ENCODE measurements around the gene CMTR1. TPM values are rescaled to one million over a fixed set of nuclear protein-coding genes. Genes with fewer than 3 reads are reported as not detected.
"Not testable (repeated sequence)": the region's sequence is repeated elsewhere in the genome, so short reads cannot be mapped to it uniquely, and the experiment has no call there.

The CMTR1 gene
- total RNA-seq, 1 donor from 2014 or later, result 39.3 TPM

GRCh38 chr6:37487591-37488380, 54.8 kb downstream of the CMTR1 start:
- DNase-seq (ENCODE audit: low spot score), result peak; percentile 43
- no peak for ATAC-seq
- intact Hi-C loops (cut with DNase I), result loop anchor here (10.0 kb wide), 2 partner anchors 77 to 207 kb away; partner anchors contain the start of gene MDGA1

- intact Hi-C loops (cut with DNase I), result loop anchor here (10.0 kb wide), 2 partner anchors 76 to 206 kb away; partner anchors contain the start of gene MDGA1
- no peak for DNase-seq (ENCODE audit: low spot score)
- no peak for ATAC-seq
Measured at GRCh38 chr6:37488476-37488875, 55.5 kb downstream of the CMTR1 start.

GRCh38 chr6:37489697-37490336, 56.8 kb downstream of the CMTR1 start:
- no peak for ATAC-seq
- intact Hi-C loops (cut with DNase I), result loop anchor here (10.0 kb wide), 2 partner anchors 75 to 205 kb away; partner anchors contain the start of gene MDGA1
- peak; percentile 61 for DNase-seq (ENCODE audit: low spot score)

- ATAC-seq (no peak), DNase-seq (ENCODE audit: low spot score) (peak; percentile 42)
- intact Hi-C loops (cut with DNase I), result no loop called here
Measured at GRCh38 chr6:37490536-37491170, 57.6 kb downstream of the CMTR1 start.

GRCh38 chr6:37491171-37491829, 58.3 kb downstream of the CMTR1 start:
- DNase-seq (ENCODE audit: low spot score), result peak; percentile 18
- ATAC-seq, result no peak

GRCh38 chr6:37491830-37492208, 58.8 kb downstream of the CMTR1 start:
- ATAC-seq, result no peak
- DNase-seq (ENCODE audit: low spot score), result no peak
- intact Hi-C loops (cut with DNase I), result no loop called here

More at GRCh38 chr6:37491171-37491829, 58.3 kb downstream of the CMTR1 start:
- intact Hi-C loops (cut with DNase I), result no loop called here

- no peak for ATAC-seq
- intact Hi-C loops (cut with DNase I), result no loop called here
Measured at GRCh38 chr6:37492236-37492972, 59.4 kb downstream of the CMTR1 start.

GRCh38 chr6:37492991-37493660, 60.1 kb downstream of the CMTR1 start:
- intact Hi-C loops (cut with DNase I), result no loop called here
- ATAC-seq (no peak), DNase-seq (ENCODE audit: low spot score) (no peak)

More at GRCh38 chr6:37492236-37492972, 59.4 kb downstream of the CMTR1 start:
- DNase-seq (ENCODE audit: low spot score), result no peak

- DNase-seq (ENCODE audit: low spot score), result no peak
- intact Hi-C loops (cut with DNase I), result no loop called here
- ATAC-seq, result no peak
Measured at GRCh38 chr6:37493661-37493995, 60.6 kb downstream of the CMTR1 start.

GRCh38 chr6:37495244-37495934, 62.4 kb downstream of the CMTR1 start:
- intact Hi-C loops (cut with DNase I), result no loop called here
- DNase-seq (ENCODE audit: low spot score) (no peak), ATAC-seq (no peak)

- ATAC-seq (no peak), DNase-seq (ENCODE audit: low spot score) (no peak)
- intact Hi-C loops (cut with DNase I), result no loop called here
Measured at GRCh38 chr6:37496951-37497885, 64.2 kb downstream of the CMTR1 start.

- intact Hi-C loops (cut with DNase I), result no loop called here
- peak; percentile 99 for ATAC-seq
- DNase-seq (ENCODE audit: low spot score), result peak; percentile 95
Measured at GRCh38 chr6:37499433-37500293, 66.6 kb downstream of the CMTR1 start, which contains the start of gene CCDC167. TSS of gene CCDC167 (minus strand) at chr6:37499893. CDS start at chr6:37499863, 30 bp downstream.

- DNase-seq (ENCODE audit: low spot score), result no peak
- ATAC-seq, result no peak
- intact Hi-C loops (cut with DNase I), result no loop called here
Measured at GRCh38 chr6:37500294-37500608, 67.2 kb downstream of the CMTR1 start.

- intact Hi-C loops (cut with DNase I); ATAC-seq; DNase-seq (ENCODE audit: low spot score): not testable (repeated sequence)
Measured at GRCh38 chr6:37500904-37501303, 67.9 kb downstream of the CMTR1 start.

- intact Hi-C loops (cut with DNase I), result no loop called here
- DNase-seq (ENCODE audit: low spot score), result no peak
- ATAC-seq, result no peak
Measured at GRCh38 chr6:37501632-37502491, 68.8 kb downstream of the CMTR1 start.

All from sciatic nerve (tissue), 2 donors.